ENCODE data around the gene CHD6.

GRCh38 chr20:41370176-41370575 is 248.0 kb downstream of the CHD6 start:
- TF ChIP-seq, protein P1, sequence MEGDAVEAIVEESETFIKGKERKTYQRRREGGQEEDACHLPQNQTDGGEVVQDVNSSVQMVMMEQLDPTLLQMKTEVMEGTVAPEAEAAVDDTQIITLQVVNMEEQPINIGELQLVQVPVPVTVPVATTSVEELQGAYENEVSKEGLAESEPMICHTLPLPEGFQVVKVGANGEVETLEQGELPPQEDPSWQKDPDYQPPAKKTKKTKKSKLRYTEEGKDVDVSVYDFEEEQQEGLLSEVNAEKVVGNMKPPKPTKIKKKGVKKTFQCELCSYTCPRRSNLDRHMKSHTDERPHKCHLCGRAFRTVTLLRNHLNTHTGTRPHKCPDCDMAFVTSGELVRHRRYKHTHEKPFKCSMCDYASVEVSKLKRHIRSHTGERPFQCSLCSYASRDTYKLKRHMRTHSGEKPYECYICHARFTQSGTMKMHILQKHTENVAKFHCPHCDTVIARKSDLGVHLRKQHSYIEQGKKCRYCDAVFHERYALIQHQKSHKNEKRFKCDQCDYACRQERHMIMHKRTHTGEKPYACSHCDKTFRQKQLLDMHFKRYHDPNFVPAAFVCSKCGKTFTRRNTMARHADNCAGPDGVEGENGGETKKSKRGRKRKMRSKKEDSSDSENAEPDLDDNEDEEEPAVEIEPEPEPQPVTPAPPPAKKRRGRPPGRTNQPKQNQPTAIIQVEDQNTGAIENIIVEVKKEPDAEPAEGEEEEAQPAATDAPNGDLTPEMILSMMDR (IDR thresholded peaks at IDR 0.05; ENCODE audit: low read length): no peak
- no peak for TF ChIP-seq EZH2 (IDR thresholded peaks at IDR 0.05; ENCODE audit: borderline replicate concordance, low read length)

All from OCI-LY1 (cell line).